Dedifferentiated amniotic fluid mesenchymal stem cell (primary cell): Measurements from ENCODE around the gene VILL.
"Not testable (repeated sequence)": the region's sequence is repeated elsewhere in the genome, so short reads cannot be mapped to it uniquely, and the experiment has no call there.

Source experiments
- DNase-seq: peaks from one replicate; pipeline ENCODE4 v3.0.0-alpha.2; 2016; ENCODE audit errors: extremely low spot score

Gene VILL

DNA sequence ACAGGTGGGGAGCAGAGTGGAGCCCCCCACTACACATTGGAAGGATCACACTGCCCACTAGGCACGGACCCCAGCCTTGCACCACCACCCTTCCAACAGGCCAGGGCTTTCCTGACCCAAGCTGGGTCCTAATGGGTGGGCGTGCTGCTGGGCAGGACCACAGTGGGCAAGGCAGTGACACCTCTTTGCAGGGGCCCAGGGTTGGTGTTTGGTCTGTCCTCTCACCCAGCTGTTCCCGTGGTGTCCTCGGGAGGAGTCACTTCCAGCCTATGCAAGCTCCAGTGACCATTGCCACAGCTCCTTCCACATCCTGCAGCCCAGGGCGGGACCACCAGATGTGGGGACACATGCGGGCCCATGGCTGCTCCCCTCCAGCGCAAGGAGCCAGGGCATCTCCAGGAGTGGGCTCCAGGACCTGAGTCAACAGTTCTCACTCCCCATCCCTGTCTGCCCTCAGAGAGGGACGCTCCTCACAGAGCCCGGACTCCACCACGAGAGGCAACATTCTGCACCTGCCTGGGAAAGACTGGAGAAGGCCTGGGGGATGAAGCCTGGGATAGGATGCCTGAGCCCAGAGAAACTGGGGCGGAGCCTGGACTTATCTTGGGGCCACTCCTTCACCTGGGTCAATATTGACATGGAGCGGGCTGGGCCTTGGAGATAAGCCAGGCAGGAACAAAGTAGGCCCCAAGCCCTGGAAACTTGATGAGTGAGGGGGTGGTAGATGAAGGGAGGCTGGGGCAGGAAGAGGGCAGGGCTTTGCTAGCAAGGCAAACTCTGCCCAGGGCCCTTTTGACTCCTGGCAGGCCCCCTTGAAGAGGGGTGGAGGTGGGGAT, 3.9 kb upstream of the VILL start:
- DNase-seq = no peak

DNA sequence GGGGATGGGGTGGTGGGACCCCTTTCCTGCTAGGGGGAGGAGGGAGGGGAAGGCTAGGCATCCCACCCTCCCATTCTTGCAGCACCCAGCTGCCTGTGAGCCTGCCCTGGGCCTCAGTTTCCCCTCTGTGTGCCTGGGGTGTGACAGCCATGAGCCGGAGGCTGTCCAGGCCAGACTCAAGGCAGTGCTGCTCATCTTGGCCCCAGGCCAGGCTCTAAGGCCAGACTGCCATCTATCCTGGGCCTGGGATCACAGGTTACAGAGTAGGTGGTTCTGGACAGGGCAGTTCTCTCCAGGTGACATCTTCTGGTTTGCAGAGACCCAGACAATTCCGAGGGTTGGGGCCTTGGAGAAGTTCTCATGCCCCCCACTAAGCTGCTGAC, 3.3 kb upstream of the VILL start:
- no peak for DNase-seq

GRCh38 chr3:37987751-37988179, 2.8 kb upstream of the VILL start:
- no peak for DNase-seq

- DNase-seq = not testable (repeated sequence)
These were observed 2.2 kb upstream of the VILL start for GRCh38 chr3:37988376-37988775.

GRCh38 chr3:37988931-37989525, 1.6 kb upstream of the VILL start:
- DNase-seq = no peak

DNA sequence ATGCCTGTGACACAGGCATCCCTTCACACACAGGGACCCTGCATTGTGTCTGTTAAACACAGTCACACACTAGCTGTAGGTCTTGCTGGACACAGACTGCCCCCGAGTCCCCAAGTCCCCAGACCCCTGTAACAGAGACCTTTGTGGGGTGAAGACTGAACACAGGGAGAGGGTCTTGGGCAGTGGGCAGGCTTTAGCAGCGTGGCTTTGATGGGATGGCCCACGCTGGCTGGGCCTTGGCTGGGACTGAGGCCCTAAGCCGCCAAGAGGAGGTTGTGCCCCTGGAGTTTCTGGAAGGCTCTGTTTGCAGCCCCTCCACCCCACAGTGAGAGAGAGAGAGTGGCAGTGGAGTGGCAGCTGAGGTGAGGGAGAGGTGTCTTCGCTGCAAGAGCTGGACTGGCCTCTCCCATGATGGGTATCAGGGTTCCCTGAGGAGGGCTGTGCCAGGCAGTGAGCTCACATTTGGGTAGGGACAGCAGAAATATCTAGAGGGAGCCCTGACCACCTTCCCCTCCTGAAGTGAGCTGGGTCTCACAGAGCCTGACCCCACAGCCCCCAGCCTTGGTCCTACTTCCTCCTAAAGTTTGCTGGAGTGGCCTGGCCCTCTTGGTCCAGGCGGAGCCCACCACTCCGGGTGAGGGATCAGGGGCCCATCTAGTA, 635 bp upstream of the VILL start:
- no peak for DNase-seq

DNA sequence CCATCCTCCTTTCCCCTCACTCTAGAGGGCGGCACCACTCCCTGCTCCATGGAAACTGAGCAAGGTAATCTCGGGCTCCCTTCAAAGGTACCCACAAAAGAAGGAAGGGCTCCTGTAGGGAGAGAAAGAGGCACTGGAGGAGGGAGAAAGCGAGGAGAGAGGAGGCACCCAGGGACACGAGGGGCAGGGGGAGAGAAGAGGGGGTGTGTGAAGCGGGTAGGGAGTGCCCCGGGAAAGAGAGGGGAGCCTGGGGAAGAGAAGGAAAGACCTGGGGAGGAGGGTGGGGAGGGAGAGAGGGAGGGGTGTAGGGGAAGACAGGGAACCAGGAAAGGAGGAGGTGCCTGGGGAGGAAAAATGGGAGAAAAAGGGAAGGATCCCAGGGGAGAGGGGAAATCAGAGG, 523 bp downstream of the VILL start:
- no peak for DNase-seq

DNA sequence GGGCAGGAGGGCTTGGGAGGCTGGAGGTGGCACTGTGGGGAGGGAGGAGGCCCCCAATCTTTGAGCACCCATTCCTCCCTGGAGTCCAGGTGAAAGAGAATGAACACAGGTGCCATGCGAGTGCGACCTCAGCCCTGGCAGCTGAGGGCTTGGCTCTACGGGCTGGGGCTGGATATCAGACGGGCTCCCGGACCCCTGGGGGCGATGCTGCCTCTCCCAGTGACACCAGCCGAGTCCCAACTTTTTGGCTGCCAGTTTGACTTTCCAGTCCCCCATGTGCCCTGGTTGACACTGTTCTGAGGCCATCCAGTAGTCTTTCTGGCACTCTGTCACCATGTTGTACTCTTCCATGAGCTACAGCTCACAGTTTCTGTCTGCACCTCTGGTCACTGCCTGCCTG, 1.2 kb downstream of the VILL start:
- DNase-seq = no peak

DNA sequence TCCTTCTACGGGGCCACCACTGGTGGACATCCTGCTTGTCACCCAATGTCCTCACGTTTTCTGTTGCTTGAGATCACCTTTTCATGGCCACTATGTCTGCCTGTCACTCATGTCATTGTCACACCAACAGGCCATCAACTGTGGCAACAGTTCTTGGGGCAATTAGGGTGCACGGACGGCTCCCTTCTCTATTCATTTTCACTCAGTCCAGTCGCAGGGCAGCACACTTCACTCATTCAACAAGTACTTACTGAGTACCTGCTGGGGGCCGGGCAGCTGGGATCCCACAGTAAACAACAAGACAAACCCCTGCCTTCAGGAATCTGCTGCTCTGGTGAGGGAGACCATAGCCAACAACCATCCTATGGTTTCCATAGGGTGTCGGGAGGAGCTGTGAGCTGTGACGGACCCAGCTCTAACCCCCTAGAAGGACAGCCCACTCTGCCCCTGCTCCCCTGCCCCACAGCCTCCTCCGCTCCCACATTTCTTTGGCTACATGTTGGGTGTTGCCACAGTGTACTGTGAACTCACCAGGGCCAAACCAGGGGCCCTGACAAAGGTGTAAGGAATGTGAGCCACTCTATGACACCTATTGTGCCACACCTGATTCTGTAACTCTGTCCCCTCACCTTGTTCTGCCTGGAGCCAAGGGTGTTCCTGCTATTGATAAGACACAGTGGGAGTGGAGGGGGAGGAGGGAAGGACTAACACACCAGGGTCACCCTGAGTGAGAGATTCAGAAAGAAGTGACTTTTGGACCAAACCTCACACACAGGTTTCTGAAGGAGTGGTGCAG, 1.9 kb downstream of the VILL start:
- no peak for DNase-seq

DNA sequence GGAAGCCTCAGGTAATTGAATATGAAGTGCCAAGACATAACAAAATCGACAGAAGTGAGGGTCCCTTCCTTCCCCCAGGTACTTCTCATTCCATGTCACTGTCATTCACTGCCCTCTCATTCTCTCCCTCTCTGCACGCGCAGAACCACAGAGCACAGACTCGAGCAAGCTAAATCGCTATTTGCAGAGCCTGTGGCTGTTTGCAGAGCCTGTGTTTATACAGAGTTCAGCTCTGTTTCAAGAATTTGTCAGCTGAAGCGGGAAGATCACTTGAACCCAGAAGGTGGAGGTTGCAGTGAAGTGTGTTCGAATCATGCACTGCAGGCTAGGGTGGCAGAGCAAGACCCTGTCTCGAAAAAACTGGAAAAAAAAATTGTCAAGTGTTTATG, 2.5 kb downstream of the VILL start:
- DNase-seq = no peak

DNA sequence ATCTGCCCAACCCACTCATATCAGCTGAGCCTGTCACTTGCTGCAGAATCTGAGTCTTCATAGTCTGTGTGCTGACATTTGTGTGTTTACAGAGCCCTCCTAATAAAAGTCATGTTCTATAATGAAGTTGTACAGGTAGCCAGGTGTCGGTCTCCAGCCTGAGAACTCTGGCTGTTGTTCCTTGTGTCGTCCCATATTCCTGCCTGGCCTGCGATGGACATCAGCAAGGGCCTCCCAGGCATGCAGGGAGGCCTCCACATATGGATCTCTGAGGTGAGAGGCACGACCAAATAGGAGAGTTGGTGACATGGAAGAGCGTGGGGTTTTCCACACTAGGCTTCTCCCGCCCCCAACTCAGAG, 2.9 kb downstream of the VILL start:
- no peak for DNase-seq

DNA sequence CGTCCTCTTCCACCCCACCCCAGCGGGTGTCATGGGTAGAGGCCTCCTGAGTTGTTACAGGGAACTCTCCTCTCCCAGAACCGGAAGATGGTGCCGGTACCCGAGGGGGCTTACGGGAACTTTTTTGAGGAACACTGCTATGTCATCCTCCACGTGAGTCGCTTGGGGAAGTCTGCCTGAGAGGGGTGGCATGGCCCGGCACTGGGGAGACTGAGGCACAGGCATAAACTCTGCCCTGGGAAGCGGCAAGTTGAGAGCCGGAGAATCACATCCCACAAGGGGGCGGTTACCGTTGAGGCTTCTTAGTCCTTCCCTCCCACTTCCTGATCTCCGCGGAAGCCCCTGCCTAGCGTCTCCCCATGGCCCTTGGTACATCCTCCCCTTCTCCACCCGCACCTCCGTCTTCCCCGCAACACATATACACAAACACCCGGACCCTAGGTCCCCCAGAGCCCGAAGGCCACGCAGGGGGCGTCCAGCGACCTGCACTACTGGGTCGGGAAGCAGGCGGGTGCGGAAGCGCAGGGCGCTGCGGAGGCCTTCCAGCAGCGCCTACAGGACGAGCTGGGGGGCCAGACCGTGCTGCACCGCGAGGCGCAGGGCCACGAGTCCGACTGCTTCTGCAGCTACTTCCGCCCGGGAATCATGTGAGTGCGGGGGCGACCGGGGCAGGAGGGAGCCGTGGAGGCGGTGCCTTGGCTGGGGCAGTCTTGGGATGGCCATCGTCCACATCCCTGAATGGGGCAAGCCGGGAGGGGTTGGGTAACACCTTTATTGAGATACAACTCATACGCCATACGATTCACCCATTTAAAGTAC, 3.4 kb downstream of the VILL start:
- peak; percentile 31 for DNase-seq

DNA sequence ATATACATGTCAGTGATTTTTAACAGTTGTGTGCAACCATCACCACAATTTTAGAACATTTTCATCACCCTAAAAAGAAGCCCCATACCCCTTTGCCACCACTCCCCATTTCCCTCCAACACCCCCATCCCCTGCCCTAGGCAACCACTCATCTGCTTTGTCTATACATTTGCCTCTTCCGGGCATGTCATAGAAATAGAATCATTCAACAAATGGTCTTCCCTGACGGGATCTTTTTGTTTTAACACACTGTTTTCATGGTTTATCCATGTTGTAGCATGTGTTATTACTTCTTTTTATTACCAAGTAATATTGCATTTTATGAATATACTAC, 4.0 kb downstream of the VILL start:
- no peak for DNase-seq

- DNase-seq = no peak
These were observed 5.4 kb downstream of the VILL start for GRCh38 chr3:37995652-37996641.

DNA sequence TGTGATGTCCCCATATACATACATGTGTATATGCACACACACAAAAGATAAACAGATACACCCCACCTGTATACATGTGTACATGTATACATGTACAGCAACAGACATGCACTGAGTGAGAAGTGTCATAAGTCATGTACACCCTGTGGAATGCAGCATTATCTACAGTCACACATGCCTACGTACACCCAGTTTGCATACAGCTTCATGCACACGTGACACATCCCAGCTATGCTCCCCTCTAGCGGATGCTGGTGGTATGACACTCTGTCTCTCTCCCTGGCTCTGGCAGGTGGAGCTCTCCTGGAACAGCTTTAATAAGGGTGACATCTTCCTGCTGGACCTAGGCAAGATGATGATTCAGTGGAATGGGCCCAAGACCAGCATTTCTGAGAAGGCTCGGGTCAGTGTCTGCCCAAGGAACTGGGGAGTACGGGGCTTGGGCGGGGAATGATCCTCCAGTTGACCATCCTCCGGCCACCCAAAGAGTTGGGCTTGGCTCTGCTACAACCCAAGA, 6.3 kb downstream of the VILL start:
- DNase-seq = peak; percentile 71

GRCh38 chr3:37997342-37997741, 6.8 kb downstream of the VILL start:
- no peak for DNase-seq

- no peak for DNase-seq
These were observed 7.3 kb downstream of the VILL start for GRCh38 chr3:37997791-37998370.

DNA sequence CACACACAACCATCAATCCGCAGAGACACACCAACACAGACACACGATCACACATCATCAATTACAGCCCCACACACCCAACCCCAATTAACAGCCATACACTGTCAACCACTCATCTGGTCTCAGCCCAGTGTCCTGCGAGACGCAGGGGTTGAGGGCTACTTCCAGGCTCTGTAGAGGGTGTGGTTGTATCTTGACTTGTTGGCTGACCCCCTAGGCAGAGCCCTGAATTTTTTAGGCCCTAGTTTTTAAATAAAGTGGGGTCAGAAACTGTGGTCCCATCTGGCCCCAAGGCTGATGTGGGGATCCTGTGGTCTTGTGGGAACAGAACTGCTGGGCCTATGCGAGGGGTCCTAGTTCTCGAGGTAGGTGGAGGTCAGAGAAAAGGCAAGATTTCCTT, 9.2 kb downstream of the VILL start:
- no peak for DNase-seq

DNA sequence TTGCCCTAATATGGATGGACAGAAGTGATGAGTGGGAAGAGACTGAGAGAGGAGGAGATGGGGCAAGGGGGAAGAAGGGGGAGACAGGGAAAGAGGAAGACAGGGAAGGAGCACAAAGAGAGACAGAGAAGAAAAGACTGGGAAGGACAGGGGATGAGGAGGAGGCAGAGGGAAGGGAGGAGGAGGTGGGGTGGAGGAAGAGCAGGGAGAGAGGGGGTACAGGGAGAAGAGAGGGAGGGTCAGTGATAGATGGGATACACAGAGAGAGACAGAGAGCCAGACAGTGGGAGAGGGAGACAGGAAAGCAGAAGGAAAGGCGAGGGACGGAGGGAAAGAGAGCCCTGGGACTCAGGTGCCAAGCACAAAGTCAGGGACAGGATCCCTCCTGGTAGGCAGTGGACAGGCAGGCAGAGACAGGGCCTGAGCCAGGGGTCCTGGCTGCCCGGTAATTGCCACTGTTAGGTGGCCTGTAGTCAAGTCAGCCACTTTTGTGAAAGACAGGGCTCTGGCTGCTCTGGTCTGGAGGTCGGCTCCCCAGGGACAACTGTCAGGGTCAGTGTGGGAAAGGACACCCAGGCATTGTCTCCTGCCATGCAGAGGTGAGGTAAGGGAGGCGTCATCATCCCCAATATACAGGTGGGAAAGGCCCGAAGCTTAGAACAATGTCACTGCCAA, 9.8 kb downstream of the VILL start:
- no peak for DNase-seq
